Measurements from ENCODE around the gene THOC2.

DNA sequence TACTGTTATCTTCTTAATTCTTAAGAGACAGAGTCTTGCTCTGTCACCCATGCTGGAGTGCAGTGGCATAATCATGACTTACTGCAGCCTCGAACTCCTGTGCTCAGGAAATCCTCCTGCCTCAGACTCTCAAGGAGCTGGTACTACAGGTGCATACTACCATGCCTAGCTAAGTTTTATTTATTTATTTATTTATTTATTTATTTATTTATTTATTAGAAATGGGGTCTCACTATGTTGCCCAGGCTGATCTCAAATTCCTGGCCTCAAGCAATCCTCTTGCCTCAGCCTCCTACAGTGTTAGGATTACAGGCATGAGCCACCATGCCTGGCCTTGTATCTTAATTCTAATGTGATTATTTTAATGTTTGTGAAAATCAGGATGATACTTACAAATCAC is 125.6 kb downstream of the THOC2 start:
- no peak for TF ChIP-seq EZH2 (IDR thresholded peaks at IDR 0.05; ENCODE audit: borderline replicate concordance, insufficient read depth, low read depth, low read length, poor library complexity, severe bottlenecking)
- TF ChIP-seq, protein P1, sequence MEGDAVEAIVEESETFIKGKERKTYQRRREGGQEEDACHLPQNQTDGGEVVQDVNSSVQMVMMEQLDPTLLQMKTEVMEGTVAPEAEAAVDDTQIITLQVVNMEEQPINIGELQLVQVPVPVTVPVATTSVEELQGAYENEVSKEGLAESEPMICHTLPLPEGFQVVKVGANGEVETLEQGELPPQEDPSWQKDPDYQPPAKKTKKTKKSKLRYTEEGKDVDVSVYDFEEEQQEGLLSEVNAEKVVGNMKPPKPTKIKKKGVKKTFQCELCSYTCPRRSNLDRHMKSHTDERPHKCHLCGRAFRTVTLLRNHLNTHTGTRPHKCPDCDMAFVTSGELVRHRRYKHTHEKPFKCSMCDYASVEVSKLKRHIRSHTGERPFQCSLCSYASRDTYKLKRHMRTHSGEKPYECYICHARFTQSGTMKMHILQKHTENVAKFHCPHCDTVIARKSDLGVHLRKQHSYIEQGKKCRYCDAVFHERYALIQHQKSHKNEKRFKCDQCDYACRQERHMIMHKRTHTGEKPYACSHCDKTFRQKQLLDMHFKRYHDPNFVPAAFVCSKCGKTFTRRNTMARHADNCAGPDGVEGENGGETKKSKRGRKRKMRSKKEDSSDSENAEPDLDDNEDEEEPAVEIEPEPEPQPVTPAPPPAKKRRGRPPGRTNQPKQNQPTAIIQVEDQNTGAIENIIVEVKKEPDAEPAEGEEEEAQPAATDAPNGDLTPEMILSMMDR (IDR thresholded peaks at IDR 0.05) = no peak

Measured in B cell (primary cell).